HEK293 (cell line): ENCODE data around the gene CLK1.

Source experiments
- CTCF ChIA-PET: fragments of 350-600 bp; formaldehyde crosslinking; extraction: SDS; loops from one replicate; lab custom pipeline; 2021; ENCODE audit warnings: antibody characterized with exemption; lab: Yijun Ruan, JAX
- POLR2A ChIA-PET: fragments of 300-600 bp; formaldehyde crosslinking; extraction: SDS; loops from one replicate; lab custom pipeline; 2020; ENCODE audit warnings: antibody characterized with exemption, inconsistent platforms; lab: Yijun Ruan, JAX
- H3K27ac ChIP-seq: fragments of 200-500 bp; sonication (Bioruptor generic); 2 replicates; pipeline ENCODE4 v1.5.1; 2014; ENCODE audit warnings: low read depth, low read length, control low read depth, inconsistent platforms; ENCODE audit errors: extremely low read depth
- H3K36me3 ChIP-seq, 2 experiments: fragments of 200-500 bp in 1 of 2; sonication (Bioruptor generic) in 1 of 2; 1 replicate in 1 of 2; 2 replicates in 1 of 2; pipeline ENCODE4 v1.5.1; 2014 to 2017; ENCODE audit warnings: inconsistent platforms in 2 of 2, low read length in 2 of 2; ENCODE audit not compliant: control insufficient read depth in 2 of 2, insufficient read depth in 1 of 2
- H3K4me1 ChIP-seq: fragments of 200-500 bp; sonication (Bioruptor generic); 2 replicates; pipeline ENCODE4 v1.5.1; 2014; ENCODE audit warnings: mild to moderate bottlenecking, low read length, inconsistent platforms; ENCODE audit not compliant: control insufficient read depth, insufficient read depth
- H3K4me3 ChIP-seq: 2 replicates; pipeline ENCODE4 v1.5.1; 2011; ENCODE audit warnings: low read depth, mild to moderate bottlenecking, control low read depth, low read length, moderate library complexity
- H3K9me3 ChIP-seq: fragments of 200-500 bp; sonication (Bioruptor generic); 2 replicates; pipeline ENCODE4 v1.5.1; 2014; ENCODE audit warnings: low read depth, low read length, inconsistent platforms; ENCODE audit not compliant: control insufficient read depth, insufficient read depth
- CTCF ChIP-seq: fragments of 450-650 bp; formaldehyde crosslinking; IDR thresholded peaks from 2 replicates; pipeline ENCODE4 v1.5.1; 2016; ENCODE audit warnings: missing biosample characterization, missing genetic modification characterization
- ZBTB11 ChIP-seq: fragments of 450-650 bp; formaldehyde crosslinking; conservative IDR thresholded peaks from 2 replicates; pipeline ENCODE4 v1.5.1; 2016; ENCODE audit warnings: low read depth, missing biosample characterization, missing genetic modification characterization
- ZBTB21 ChIP-seq: fragments of 450-650 bp; formaldehyde crosslinking; IDR thresholded peaks from 2 replicates; pipeline ENCODE4 v1.5.1; 2017; ENCODE audit warnings: missing biosample characterization, missing genetic modification characterization
- ZBTB44 ChIP-seq: fragments of 450-650 bp; IDR thresholded peaks from 2 replicates; pipeline ENCODE4 v1.5.1; 2018; ENCODE audit warnings: missing biosample characterization, mild to moderate bottlenecking, missing genetic modification characterization
- ZFP3 ChIP-seq: fragments of 450-650 bp; formaldehyde crosslinking; IDR thresholded peaks from 2 replicates; pipeline ENCODE4 v1.5.1; 2016; ENCODE audit warnings: low read depth, missing biosample characterization, missing genetic modification characterization
- ZNF114 ChIP-seq: fragments of 450-650 bp; formaldehyde crosslinking; IDR thresholded peaks from 2 replicates; pipeline ENCODE4 v1.5.0; 2017; ENCODE audit warnings: missing biosample characterization, missing genetic modification characterization
- ZNF18 ChIP-seq: fragments of 450-650 bp; formaldehyde crosslinking; IDR thresholded peaks from 2 replicates; pipeline ENCODE4 v1.5.1; 2016; ENCODE audit warnings: missing biosample characterization, missing genetic modification characterization
- ZNF366 ChIP-seq: fragments of 450-650 bp; formaldehyde crosslinking; conservative IDR thresholded peaks from 2 replicates; pipeline ENCODE4 v1.5.1; 2016; ENCODE audit warnings: missing biosample characterization, missing genetic modification characterization
- ZNF416 ChIP-seq: fragments of 450-650 bp; formaldehyde crosslinking; IDR thresholded peaks from 2 replicates; pipeline ENCODE4 v1.5.1; 2016; ENCODE audit warnings: missing biosample characterization, missing genetic modification characterization
- ZNF423 ChIP-seq: fragments of 450-650 bp; formaldehyde crosslinking; IDR thresholded peaks from 2 replicates; pipeline ENCODE4 v1.5.1; 2016; ENCODE audit warnings: missing biosample characterization, missing genetic modification characterization
- ZNF561 ChIP-seq: fragments of 450-650 bp; IDR thresholded peaks from 2 replicates; pipeline ENCODE4 v1.5.1; 2018; ENCODE audit warnings: missing biosample characterization, missing genetic modification characterization, borderline replicate concordance
- ZNF585B ChIP-seq: fragments of 450-650 bp; formaldehyde crosslinking; IDR thresholded peaks from 2 replicates; pipeline ENCODE4 v1.5.1; 2016; ENCODE audit warnings: missing biosample characterization, missing genetic modification characterization
- ZNF670 ChIP-seq: fragments of 450-650 bp; formaldehyde crosslinking; IDR thresholded peaks from 2 replicates; pipeline ENCODE4 v1.5.1; 2016; ENCODE audit warnings: missing biosample characterization, missing genetic modification characterization, low read depth
- ZNF747 ChIP-seq: fragments of 450-650 bp; formaldehyde crosslinking; IDR thresholded peaks from 2 replicates; pipeline ENCODE4 v1.5.1; 2016; ENCODE audit warnings: missing biosample characterization, missing genetic modification characterization
- ZNF76 ChIP-seq: fragments of 450-650 bp; formaldehyde crosslinking; IDR thresholded peaks from 2 replicates; pipeline ENCODE4; 2016; ENCODE audit warnings: low read depth, missing biosample characterization, missing genetic modification characterization, borderline replicate concordance
- ZNF837 ChIP-seq: fragments of 450-650 bp; formaldehyde crosslinking; IDR thresholded peaks from 2 replicates; pipeline ENCODE4 v1.5.1; 2016; ENCODE audit warnings: missing biosample characterization, missing genetic modification characterization
- ZSCAN30 ChIP-seq: fragments of 450-650 bp; IDR thresholded peaks from 2 replicates; pipeline ENCODE4 v1.5.1; 2018; ENCODE audit warnings: missing biosample characterization, mild to moderate bottlenecking, missing genetic modification characterization, moderate library complexity

Gene CLK1

GRCh38 chr2:200845669-200846325 lies 18.7 kb downstream of the CLK1 start (continued):
- no peak for TF ChIP-seq ZBTB11 (tag by site-specific recombination)

GRCh38 chr2:200845194-200845593 lies 19.3 kb downstream of the CLK1 start:
- H3K27ac ChIP-seq = no peak overlapping the region
- no peaks in the 10 kb centered on the region for H3K4me1 ChIP-seq
- no peaks in the 10 kb centered on the region for H3K9me3 ChIP-seq
- no peaks in the 10 kb centered on the region for H3K36me3 ChIP-seq
- TF ChIP-seq ZNF585B (no peak), ZSCAN30 (tag by site-specific recombination) (no peak), ZBTB44 (tag by site-specific recombination) (no peak), ZNF366 (no peak), ZNF18 (tag by site-specific recombination) (no peak), ZNF837 (tag by site-specific recombination) (no peak), ZNF423 (tag by site-specific recombination) (no peak), ZNF114 (tag by site-specific recombination) (no peak), ZBTB21 (no peak), ZNF561 (tag by site-specific recombination) (no peak), ZNF416 (tag by site-specific recombination) (no peak), ZNF747 (tag by site-specific recombination) (no peak), ZNF670 (tag by site-specific recombination) (no peak), ZFP3 (tag by site-specific recombination) (no peak), ZNF76 (tag by site-specific recombination) (no peak), CTCF (tag by site-specific recombination) (no peak)
- ChIA-PET CTCF (interaction anchor here (0.9 to 1.1 kb wide), 2 partner anchors 17 to 141 kb away, joined by 3 to 4 read pairs; no protein-coding TSS in a partner anchor), POLR2A (interaction anchor here (0.8 to 1.1 kb wide), 3 partner anchors 12 to 19 kb away, joined by 3 read pairs; partner anchors contain the start of gene CLK1)
- no peak overlapping the region for H3K4me3 ChIP-seq
